ENCODE results near the gene ISL2. TPM values are rescaled to one million over a fixed set of nuclear protein-coding genes. Genes with fewer than 3 reads are reported as not detected.

The ISL2 gene
- total RNA-seq, 2 experiments from 2014 or later: 0.22 TPM; not detected in 1

DNA sequence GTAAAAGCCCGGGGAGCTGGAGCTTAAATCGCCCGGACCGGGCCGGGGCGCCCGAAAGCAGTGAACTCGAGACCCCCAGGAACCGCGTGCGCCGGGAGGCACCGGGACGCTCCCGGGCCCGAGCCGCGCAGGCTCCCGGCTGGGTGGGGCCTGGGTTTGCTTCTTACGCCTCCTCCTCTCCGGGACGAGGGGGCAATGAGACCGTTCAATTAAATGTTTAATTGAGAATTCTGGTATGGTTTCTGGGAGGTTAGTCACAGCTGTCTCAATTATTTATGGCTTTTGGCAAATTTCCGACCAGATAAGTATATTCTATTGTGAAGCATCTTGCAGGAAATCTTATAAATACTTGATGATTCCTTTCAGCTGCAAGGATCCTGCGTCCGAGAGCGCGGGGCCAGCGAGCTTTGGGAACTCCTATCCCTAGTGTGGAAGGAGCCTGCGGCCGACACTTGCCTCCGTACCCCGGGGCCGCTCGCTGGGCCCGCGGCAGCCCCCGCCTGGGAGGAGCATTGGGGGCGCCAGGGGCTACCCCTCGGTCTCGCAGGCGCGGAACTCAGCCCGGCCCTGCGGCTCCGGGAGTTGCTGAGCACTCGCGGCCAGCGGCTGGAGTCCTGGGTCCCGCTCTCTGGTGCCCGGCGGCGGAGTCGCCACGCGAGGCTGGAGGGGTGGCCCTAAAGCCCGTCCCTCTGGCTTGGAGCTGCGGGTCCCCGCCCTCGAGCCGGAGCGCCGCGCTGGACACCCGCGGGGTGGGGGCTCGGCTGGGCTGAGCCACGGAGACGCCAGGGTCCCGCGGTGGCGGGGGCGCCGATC lies 10.3 kb downstream of the ISL2 start:
- TF ChIP-seq, protein P1, sequence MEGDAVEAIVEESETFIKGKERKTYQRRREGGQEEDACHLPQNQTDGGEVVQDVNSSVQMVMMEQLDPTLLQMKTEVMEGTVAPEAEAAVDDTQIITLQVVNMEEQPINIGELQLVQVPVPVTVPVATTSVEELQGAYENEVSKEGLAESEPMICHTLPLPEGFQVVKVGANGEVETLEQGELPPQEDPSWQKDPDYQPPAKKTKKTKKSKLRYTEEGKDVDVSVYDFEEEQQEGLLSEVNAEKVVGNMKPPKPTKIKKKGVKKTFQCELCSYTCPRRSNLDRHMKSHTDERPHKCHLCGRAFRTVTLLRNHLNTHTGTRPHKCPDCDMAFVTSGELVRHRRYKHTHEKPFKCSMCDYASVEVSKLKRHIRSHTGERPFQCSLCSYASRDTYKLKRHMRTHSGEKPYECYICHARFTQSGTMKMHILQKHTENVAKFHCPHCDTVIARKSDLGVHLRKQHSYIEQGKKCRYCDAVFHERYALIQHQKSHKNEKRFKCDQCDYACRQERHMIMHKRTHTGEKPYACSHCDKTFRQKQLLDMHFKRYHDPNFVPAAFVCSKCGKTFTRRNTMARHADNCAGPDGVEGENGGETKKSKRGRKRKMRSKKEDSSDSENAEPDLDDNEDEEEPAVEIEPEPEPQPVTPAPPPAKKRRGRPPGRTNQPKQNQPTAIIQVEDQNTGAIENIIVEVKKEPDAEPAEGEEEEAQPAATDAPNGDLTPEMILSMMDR (IDR thresholded peaks at IDR 0.05): no peak
- Mint-ChIP-seq H3K4me1 (ENCODE audit: low read depth) (peaks cover 13% of the 10 kb centered on the region), H3K36me3 (ENCODE audit: low read depth) (peaks cover 7% of the 10 kb centered on the region), H3K27me3 (peaks cover 43% of the 10 kb centered on the region), H3K4me3 (peak overlapping the region; percentile 26), H3K9me3 (no peaks in the 10 kb centered on the region), H3K27ac (no peak overlapping the region)
- POLR2A ChIA-PET: interaction anchor here (1.0 to 1.7 kb wide), 3 partner anchors 9 to 29 kb away, joined by 3 to 4 read pairs (median 4); no protein-coding TSS in a partner anchor
- no peak for ATAC-seq
- CTCF ChIA-PET: interaction anchor here (0.9 to 2.0 kb wide), 2 partner anchors 13 to 155 kb away, joined by 3 to 8 read pairs; no protein-coding TSS in a partner anchor
- DNase-seq: no peak
- intact Hi-C loops (cut with micrococcal nuclease): no loop called here

DNA sequence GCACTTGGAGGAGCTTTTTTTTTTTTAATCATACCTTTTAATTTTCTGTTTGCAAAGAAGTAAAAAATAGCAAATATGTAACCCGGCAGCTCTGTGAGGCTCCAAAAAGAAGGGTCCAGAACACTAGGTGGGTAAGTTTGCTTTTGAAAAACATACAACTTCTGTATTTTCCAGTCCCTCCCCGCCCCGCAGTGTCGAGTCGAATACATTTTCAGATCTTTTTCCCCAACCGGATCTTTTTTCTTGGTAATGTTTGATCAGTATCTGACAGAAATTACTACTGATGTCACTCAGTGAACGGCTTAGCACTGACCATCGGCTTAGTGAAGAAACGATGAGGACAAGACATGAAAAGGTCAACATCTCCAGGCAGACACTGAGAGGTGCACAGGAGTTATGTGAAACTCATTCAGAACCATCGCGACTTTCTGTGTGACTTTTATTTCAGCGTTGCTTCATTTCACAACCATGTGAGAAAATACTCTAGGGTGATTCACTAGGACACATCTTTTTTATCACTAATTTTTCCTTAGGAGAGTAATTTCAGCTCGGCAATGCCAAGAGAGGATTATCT lies 11.0 kb downstream of the ISL2 start:
- no peaks in the 10 kb centered on the region for H3K9me3 Mint-ChIP-seq
- ChIA-PET CTCF (no interaction called here), POLR2A (interaction anchor here (1.5 kb wide), 1 partner anchor 29 kb away, joined by 4 read pairs; no protein-coding TSS in a partner anchor)
- intact Hi-C loops (cut with micrococcal nuclease): no loop called here
- H3K4me1 Mint-ChIP-seq (ENCODE audit: low read depth): peaks cover 9% of the 10 kb centered on the region
- TF ChIP-seq, protein P1 (IDR thresholded peaks at IDR 0.05): no peak
- no peak for DNase-seq
- ATAC-seq: no peak
- peaks cover 39% of the 10 kb centered on the region for H3K27me3 Mint-ChIP-seq
- H3K27ac Mint-ChIP-seq: no peak overlapping the region
- no peak overlapping the region for H3K4me3 Mint-ChIP-seq
- peaks cover 7% of the 10 kb centered on the region for H3K36me3 Mint-ChIP-seq (ENCODE audit: low read depth)

DNA sequence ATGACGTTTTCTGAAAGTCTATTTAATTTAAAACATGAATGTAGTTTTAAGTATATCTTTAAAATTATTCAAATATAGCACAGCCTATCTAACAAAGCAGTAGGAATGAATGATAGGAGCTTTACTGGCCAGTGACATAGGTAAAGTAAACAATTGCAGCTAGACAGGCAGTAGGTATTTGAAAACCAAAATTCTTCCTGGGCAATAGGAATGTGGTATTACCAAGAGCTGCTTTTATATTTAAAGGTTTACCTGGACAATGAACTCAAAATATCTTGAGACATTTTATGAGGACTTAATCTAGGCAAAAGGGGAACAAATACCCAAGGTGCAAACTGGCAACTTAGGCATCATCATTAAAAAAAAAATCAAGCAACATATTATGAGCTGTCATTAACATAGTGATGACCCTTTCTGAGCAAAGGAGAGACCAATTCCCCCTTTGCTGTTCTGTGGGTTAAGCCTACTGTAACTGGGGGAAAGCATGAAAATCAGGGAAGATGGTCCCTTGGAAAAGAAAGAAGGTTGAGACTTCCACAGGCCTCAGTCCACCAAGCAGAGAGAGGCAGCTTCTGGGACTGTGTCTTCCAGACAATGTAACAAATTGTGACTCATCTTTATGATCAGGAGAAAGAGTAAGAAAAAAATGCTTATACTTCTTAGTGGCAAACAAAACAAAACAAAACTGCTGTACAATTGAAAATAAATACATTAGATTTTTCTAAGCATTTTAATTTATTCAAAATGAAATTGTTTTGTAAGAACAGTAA lies 12.9 kb downstream of the ISL2 start:
- POLR2A ChIA-PET: interaction anchor here (0.6 to 0.7 kb wide), 3 partner anchors 9 to 104 kb away, joined by 3 to 4 read pairs (median 3); no protein-coding TSS in a partner anchor

DNA sequence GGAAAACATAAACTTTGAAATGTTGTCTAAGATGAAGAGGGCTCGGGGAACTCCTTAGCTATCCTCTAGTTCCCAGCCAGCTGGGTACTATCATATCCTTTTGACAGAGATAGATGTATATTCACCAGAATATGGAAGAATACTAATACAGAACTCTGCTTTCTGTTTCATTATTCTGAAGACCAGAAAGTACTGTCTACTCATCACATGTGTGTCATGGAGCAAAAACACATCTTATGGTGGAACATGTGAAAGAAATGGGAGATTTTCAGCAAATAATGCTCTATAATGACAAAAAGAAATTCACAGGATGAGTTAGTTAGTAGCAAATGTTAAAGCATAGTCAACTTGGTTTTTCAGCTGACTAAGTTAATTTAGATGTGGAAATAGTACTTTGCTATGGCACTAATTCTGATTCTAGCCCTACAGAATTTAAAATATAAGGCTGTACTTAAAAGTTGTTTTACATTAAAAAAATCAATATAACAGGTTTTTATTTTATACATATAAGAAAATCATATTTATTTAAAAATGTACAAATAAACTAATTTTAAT lies 16.5 kb downstream of the ISL2 start:
- Mint-ChIP-seq H3K27me3 (peaks cover 3% of the 10 kb centered on the region), H3K36me3 (ENCODE audit: low read depth) (peaks cover 9% of the 10 kb centered on the region), H3K9me3 (no peaks in the 10 kb centered on the region), H3K4me3 (no peak overlapping the region), H3K4me1 (ENCODE audit: low read depth) (no peaks in the 10 kb centered on the region), H3K27ac (no peak overlapping the region)
- TF ChIP-seq, protein P1 (IDR thresholded peaks at IDR 0.05): no peak
- ChIA-PET CTCF (no interaction called here), POLR2A (no interaction called here)
- intact Hi-C loops (cut with micrococcal nuclease): no loop called here
- ATAC-seq (no peak), DNase-seq (no peak)

More for the DNA sequence above, 12.9 kb downstream of the ISL2 start:
- intact Hi-C loops (cut with micrococcal nuclease): no loop called here
- peaks cover 7% of the 10 kb centered on the region for H3K36me3 Mint-ChIP-seq (ENCODE audit: low read depth)
- DNase-seq (no peak), ATAC-seq (no peak)
- H3K4me3 Mint-ChIP-seq: no peak overlapping the region
- H3K9me3 Mint-ChIP-seq: no peaks in the 10 kb centered on the region
- peaks cover 25% of the 10 kb centered on the region for H3K27me3 Mint-ChIP-seq
- H3K27ac Mint-ChIP-seq: no peak overlapping the region
- CTCF ChIA-PET: no interaction called here
- TF ChIP-seq, protein P1 (IDR thresholded peaks at IDR 0.05): no peak
- peaks cover 9% of the 10 kb centered on the region for H3K4me1 Mint-ChIP-seq (ENCODE audit: low read depth)
